ENCODE results near the gene ZNRD2. TPM values are rescaled to one million over a fixed set of nuclear protein-coding genes. Genes with fewer than 3 reads are reported as not detected.
A peak's percentile ranks its signal among the peaks of the same experiment; 100 is the strongest.

The ZNRD2 gene
- total RNA-seq, 1 donor from 2014 or later, result 45.1 TPM

DNA sequence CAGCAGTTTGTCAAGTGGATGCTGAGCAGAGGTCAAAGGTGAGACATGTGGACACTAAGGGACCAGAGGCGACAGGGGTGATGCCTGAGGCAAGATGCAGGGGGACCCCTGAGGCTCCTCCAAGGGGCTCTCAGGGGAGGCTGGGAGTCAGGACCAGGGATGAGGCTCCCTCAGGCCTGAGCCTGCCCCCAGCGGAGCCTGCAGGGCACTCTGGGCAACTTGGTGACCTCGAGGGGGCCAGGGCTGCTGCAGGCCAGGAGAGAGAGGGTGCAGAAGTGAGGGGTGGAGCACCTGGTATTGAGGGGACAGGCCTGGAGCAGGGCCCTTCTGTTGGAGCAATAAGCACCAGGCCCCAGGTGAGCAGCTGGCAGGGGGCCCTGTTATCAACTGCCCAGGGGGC, 11.7 kb downstream of the ZNRD2 start:
- no peaks in the 10 kb centered on the region for H3K9me3 ChIP-seq (ENCODE audit: insufficient read depth, low read depth, low read length)
- H3K27me3 ChIP-seq (ENCODE audit: insufficient read depth, low read length), result peaks cover 5% of the 10 kb centered on the region
- H4K20me1 ChIP-seq (ENCODE audit: insufficient read depth, low read length), result peaks cover 61% of the 10 kb centered on the region
- H3K4me1 Mint-ChIP-seq (ENCODE audit: low read depth, unreplicated experiment), result peaks cover 4% of the 10 kb centered on the region
- H3K27ac Mint-ChIP-seq (ENCODE audit: unreplicated experiment), result no peak overlapping the region
- FAIRE-seq (no peak), DNase-seq (ENCODE audit: low read depth) (no peak)
- peaks cover 3% of the 10 kb centered on the region for H3K9me3 Mint-ChIP-seq (ENCODE audit: unreplicated experiment)
- peaks cover 12% of the 10 kb centered on the region for H3K4me1 ChIP-seq (ENCODE audit: insufficient read depth, low read length)
- no peaks in the 10 kb centered on the region for H3K79me2 ChIP-seq (ENCODE audit: insufficient read depth, low read length)
- no peaks in the 10 kb centered on the region for H3K36me3 ChIP-seq (ENCODE audit: insufficient read depth, low read length)
- peaks cover 17% of the 10 kb centered on the region for H3K36me3 Mint-ChIP-seq (ENCODE audit: low read depth, unreplicated experiment)
- no peak overlapping the region for H3K4me3 Mint-ChIP-seq (ENCODE audit: unreplicated experiment)
- peaks cover 52% of the 10 kb centered on the region for H3K27me3 Mint-ChIP-seq (ENCODE audit: low read depth, unreplicated experiment)
- no peak overlapping the region for H3K9ac ChIP-seq (ENCODE audit: low read length)
- H3K4me2 ChIP-seq (ENCODE audit: low read length), result no peak overlapping the region
- TF ChIP-seq EZH2 (IDR thresholded peaks at IDR 0.05; ENCODE audit: insufficient read depth, low read length) (no peak), CTCF (IDR thresholded peaks at IDR 0.05; ENCODE audit: insufficient read depth, low read depth, low read length) (no peak)
- H3K27ac ChIP-seq (ENCODE audit: low read depth, low read length), result no peak overlapping the region
- H3K4me3 ChIP-seq (ENCODE audit: insufficient read depth, low read depth, low read length), result no peak overlapping the region
- no peak overlapping the region for H2AFZ ChIP-seq (ENCODE audit: low read depth, low read length)

DNA sequence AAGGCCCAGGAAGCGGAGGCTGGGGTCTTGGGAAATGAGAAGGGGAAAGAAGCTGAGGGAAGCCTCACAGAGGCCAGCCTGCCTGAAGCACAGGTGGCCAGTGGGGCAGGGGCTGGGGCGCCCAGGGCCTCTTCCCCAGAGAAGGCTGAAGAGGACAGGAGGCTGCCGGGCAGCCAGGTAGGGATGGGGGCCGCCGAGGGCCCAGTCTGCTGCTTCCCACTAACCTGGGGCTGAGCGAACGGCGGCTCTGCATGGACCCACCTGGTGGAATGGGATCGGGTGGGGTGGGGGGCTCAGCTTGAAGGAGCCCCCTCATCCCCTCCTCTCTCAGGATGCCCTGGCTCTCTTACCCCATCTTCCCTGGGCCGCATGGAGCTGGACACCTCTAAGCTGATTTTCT, 13.3 kb downstream of the ZNRD2 start:
- FAIRE-seq, result no peak
- Mint-ChIP-seq H3K36me3 (ENCODE audit: low read depth, unreplicated experiment) (peaks cover 15% of the 10 kb centered on the region), H3K27me3 (ENCODE audit: low read depth, unreplicated experiment) (peaks cover 46% of the 10 kb centered on the region), H3K9me3 (ENCODE audit: unreplicated experiment) (peaks cover 3% of the 10 kb centered on the region), H3K27ac (ENCODE audit: unreplicated experiment) (no peak overlapping the region), H3K4me1 (ENCODE audit: low read depth, unreplicated experiment) (peaks cover 6% of the 10 kb centered on the region), H3K4me3 (ENCODE audit: unreplicated experiment) (no peak overlapping the region)
- Histone ChIP-seq H3K4me2 (ENCODE audit: low read length) (no peak overlapping the region), H3K9me3 (ENCODE audit: insufficient read depth, low read depth, low read length) (no peaks in the 10 kb centered on the region), H3K27me3 (ENCODE audit: insufficient read depth, low read length) (peaks cover 5% of the 10 kb centered on the region), H3K27ac (ENCODE audit: low read depth, low read length) (no peak overlapping the region), H3K36me3 (ENCODE audit: insufficient read depth, low read length) (no peaks in the 10 kb centered on the region), H2AFZ (ENCODE audit: low read depth, low read length) (no peak overlapping the region), H3K9ac (ENCODE audit: low read length) (no peak overlapping the region), H3K79me2 (ENCODE audit: insufficient read depth, low read length) (no peaks in the 10 kb centered on the region), H3K4me3 (ENCODE audit: insufficient read depth, low read depth, low read length) (no peak overlapping the region), H3K4me1 (ENCODE audit: insufficient read depth, low read length) (peaks cover 7% of the 10 kb centered on the region), H4K20me1 (ENCODE audit: insufficient read depth, low read length) (peaks cover 50% of the 10 kb centered on the region)
- TF ChIP-seq CTCF (IDR thresholded peaks at IDR 0.05; ENCODE audit: insufficient read depth, low read depth, low read length) (no peak), EZH2 (IDR thresholded peaks at IDR 0.05; ENCODE audit: insufficient read depth, low read length) (no peak)
- DNase-seq (ENCODE audit: low read depth), result no peak

DNA sequence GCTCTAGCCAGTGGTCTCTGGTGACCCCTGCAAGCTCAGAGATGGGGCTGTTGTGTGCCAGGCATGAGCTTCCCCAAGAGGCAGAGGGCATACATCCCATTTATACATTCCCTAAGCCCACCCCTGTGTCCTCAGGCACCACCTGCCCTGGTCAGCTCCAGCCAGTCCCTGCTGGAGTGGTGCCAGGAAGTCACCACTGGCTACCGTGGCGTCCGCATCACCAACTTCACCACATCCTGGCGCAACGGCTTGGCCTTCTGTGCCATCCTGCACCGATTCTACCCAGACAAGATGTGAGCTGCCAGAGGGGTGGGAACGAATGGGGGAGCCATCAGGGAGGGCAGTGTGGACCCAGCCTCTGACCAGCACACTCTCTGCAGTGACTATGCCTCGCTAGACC, 13.8 kb downstream of the ZNRD2 start:
- Histone ChIP-seq H3K27ac (ENCODE audit: low read depth, low read length) (no peak overlapping the region), H4K20me1 (ENCODE audit: insufficient read depth, low read length) (peaks cover 50% of the 10 kb centered on the region), H3K36me3 (ENCODE audit: insufficient read depth, low read length) (no peaks in the 10 kb centered on the region), H3K4me1 (ENCODE audit: insufficient read depth, low read length) (peaks cover 7% of the 10 kb centered on the region), H2AFZ (ENCODE audit: low read depth, low read length) (no peak overlapping the region), H3K9ac (ENCODE audit: low read length) (no peak overlapping the region), H3K4me3 (ENCODE audit: insufficient read depth, low read depth, low read length) (no peak overlapping the region), H3K27me3 (ENCODE audit: insufficient read depth, low read length) (peaks cover 5% of the 10 kb centered on the region), H3K79me2 (ENCODE audit: insufficient read depth, low read length) (no peaks in the 10 kb centered on the region), H3K4me2 (ENCODE audit: low read length) (peak overlapping the region; percentile 48), H3K9me3 (ENCODE audit: insufficient read depth, low read depth, low read length) (no peaks in the 10 kb centered on the region)
- peaks cover 15% of the 10 kb centered on the region for H3K36me3 Mint-ChIP-seq (ENCODE audit: low read depth, unreplicated experiment)
- peaks cover 6% of the 10 kb centered on the region for H3K4me1 Mint-ChIP-seq (ENCODE audit: low read depth, unreplicated experiment)
- no peak overlapping the region for H3K4me3 Mint-ChIP-seq (ENCODE audit: unreplicated experiment)
- no peak overlapping the region for H3K27ac Mint-ChIP-seq (ENCODE audit: unreplicated experiment)
- no peak for FAIRE-seq
- peaks cover 3% of the 10 kb centered on the region for H3K9me3 Mint-ChIP-seq (ENCODE audit: unreplicated experiment)
- no peak for DNase-seq (ENCODE audit: low read depth)
- TF ChIP-seq EZH2 (IDR thresholded peaks at IDR 0.05; ENCODE audit: insufficient read depth, low read length) (no peak), CTCF (IDR thresholded peaks at IDR 0.05; ENCODE audit: insufficient read depth, low read depth, low read length) (no peak)
- H3K27me3 Mint-ChIP-seq (ENCODE audit: low read depth, unreplicated experiment), result peaks cover 45% of the 10 kb centered on the region

Data from astrocyte (in vitro differentiated cells and primary cell).